ENCODE results near the gene TP53BP1. TPM values are rescaled to one million over a fixed set of nuclear protein-coding genes. Genes with fewer than 3 reads are reported as not detected.

TP53BP1 gene
- total and polyA plus RNA-seq, 4 donors: 2.7 to 12.0 (median 7.3) TPM

DNA sequence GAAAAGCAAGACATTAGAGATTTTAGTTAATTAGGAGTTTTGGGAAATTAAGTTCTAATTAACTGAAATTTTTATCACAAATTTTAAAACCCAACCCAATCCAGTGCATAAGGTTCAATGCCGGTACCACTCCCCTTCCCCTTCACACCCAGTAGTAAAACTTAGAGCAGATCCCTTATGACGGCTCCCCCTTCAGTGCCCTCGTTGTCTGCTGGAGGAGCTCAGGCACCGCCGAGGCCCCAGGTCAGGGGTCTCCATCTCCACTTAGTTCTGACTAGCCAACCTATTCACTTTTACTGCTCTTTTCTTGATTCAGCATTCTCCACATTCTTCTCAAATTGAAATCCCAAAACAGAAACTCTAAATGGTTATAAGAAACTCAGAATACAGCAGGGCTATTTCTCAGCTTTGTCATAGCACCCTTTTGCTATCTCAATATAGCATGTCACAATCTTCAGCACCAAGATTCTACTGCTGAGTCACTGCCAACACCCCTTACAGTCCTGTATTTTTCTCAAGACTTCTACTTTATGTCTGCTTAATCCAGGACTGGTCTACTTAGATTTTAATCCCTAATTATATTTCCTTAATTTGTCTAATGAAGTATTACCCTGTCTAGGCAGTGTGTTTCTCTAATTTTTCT lies 82.3 kb downstream of the TP53BP1 start:
- peaks cover 0 to 50% (median 34%) of the 10 kb centered on the region in 4 donors for H3K36me3 ChIP-seq (ENCODE audit: control insufficient read depth in 4 of 4, insufficient read depth in 3 of 4, low read depth in 1 of 4, low read length in 3 of 4)
- H3K4me3 ChIP-seq (ENCODE audit: low read depth in 1 of 3, low read length in 3 of 3): no peak overlapping the region
- 95% methylated on average over 5 of the region's 5 CpGs for WGBS
- H3K9me3 ChIP-seq (ENCODE audit: control insufficient read depth in 4 of 4, low read length in 3 of 4): no peaks in the 10 kb centered on the region
- peaks cover 0 to 8% (median 6%) of the 10 kb centered on the region in 4 donors for H3K4me1 ChIP-seq (ENCODE audit: control insufficient read depth in 4 of 4, insufficient read depth in 4 of 4, low read length in 3 of 4)
- no peak overlapping the region for H3K27ac ChIP-seq (ENCODE audit: low read depth in 1 of 2, low read length in 2 of 2)
- TF ChIP-seq HNF4A (conservative IDR thresholded peaks at IDR 0.05) (no peak), ATF3 (IDR thresholded peaks at IDR 0.05) (no peak), JUND (IDR thresholded peaks at IDR 0.05) (no peak), RAD21 (IDR thresholded peaks at IDR 0.05) (no peak), SP1 (IDR thresholded peaks at IDR 0.05) (no peak), RXRA (IDR thresholded peaks at IDR 0.05) (no peak), TAF1 (conservative IDR thresholded peaks at IDR 0.05) (no peak), HNF4G (IDR thresholded peaks at IDR 0.05) (no peak), FOXA1 (IDR thresholded peaks at IDR 0.05) (no peak), CTCF (IDR thresholded peaks at IDR 0.05; ENCODE audit: low read depth, low read length, missing input control) (no peak), REST (IDR thresholded peaks at IDR 0.05) (no peak), GABPA (IDR thresholded peaks at IDR 0.05 in 1 of 2, conservative IDR thresholded peaks at IDR 0.05 in 1 of 2) (no peak), EGR1 (IDR thresholded peaks at IDR 0.05; ENCODE audit: low read depth in 2 of 2) (no peak), FOXA2 (IDR thresholded peaks at IDR 0.05) (no peak), YY1 (IDR thresholded peaks at IDR 0.05) (no peak), NR2F2 (IDR thresholded peaks at IDR 0.05) (no peak)
- TF ChIP-seq, protein P1, sequence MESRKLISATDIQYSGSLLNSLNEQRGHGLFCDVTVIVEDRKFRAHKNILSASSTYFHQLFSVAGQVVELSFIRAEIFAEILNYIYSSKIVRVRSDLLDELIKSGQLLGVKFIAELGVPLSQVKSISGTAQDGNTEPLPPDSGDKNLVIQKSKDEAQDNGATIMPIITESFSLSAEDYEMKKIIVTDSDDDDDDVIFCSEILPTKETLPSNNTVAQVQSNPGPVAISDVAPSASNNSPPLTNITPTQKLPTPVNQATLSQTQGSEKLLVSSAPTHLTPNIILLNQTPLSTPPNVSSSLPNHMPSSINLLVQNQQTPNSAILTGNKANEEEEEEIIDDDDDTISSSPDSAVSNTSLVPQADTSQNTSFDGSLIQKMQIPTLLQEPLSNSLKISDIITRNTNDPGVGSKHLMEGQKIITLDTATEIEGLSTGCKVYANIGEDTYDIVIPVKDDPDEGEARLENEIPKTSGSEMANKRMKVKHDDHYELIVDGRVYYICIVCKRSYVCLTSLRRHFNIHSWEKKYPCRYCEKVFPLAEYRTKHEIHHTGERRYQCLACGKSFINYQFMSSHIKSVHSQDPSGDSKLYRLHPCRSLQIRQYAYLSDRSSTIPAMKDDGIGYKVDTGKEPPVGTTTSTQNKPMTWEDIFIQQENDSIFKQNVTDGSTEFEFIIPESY (IDR thresholded peaks at IDR 0.05): no peak
- TF ChIP-seq, protein P2, sequence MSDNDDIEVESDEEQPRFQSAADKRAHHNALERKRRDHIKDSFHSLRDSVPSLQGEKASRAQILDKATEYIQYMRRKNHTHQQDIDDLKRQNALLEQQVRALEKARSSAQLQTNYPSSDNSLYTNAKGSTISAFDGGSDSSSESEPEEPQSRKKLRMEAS (IDR thresholded peaks at IDR 0.05): no peak
- DNase-seq (ENCODE audit: low spot score): no peak
- no peak overlapping the region for H3K9ac ChIP-seq (ENCODE audit: low read depth in 1 of 2, low read length in 2 of 2)
- H3K27me3 ChIP-seq (ENCODE audit: control insufficient read depth in 4 of 4, insufficient read depth in 4 of 4, low read length in 3 of 4): no peaks in the 10 kb centered on the region
